ENCODE results near the gene DARS1.
A peak's percentile ranks its signal among the peaks of the same experiment; 100 is the strongest.
"Not testable (repeated sequence)": the region's sequence is repeated elsewhere in the genome, so short reads cannot be mapped to it uniquely, and the experiment has no call there.

Gene DARS1

GRCh38 chr2:135960656-135961551 is 24.5 kb downstream of the DARS1 start:
- Histone ChIP-seq H3K79me2 (ENCODE audit: control insufficient read depth, insufficient read depth, low read length, unreplicated experiment) (peaks cover 42% of the 10 kb centered on the region), H3K4me3 (ENCODE audit: low read depth, low read length) (no peak overlapping the region), H3K27me3 (ENCODE audit: insufficient read depth, low read length) (no peaks in the 10 kb centered on the region), H3K4me1 (ENCODE audit: control insufficient read depth, insufficient read depth, low read length, unreplicated experiment) (no peaks in the 10 kb centered on the region), H3K36me3 (ENCODE audit: insufficient read depth, low read length) (peaks cover 28% of the 10 kb centered on the region), H2AFZ (ENCODE audit: low read length, unreplicated experiment) (no peak overlapping the region), H3K27ac (ENCODE audit: low read depth, low read length) (no peak overlapping the region; the same call in 1 of the 2 replicates)

DNA sequence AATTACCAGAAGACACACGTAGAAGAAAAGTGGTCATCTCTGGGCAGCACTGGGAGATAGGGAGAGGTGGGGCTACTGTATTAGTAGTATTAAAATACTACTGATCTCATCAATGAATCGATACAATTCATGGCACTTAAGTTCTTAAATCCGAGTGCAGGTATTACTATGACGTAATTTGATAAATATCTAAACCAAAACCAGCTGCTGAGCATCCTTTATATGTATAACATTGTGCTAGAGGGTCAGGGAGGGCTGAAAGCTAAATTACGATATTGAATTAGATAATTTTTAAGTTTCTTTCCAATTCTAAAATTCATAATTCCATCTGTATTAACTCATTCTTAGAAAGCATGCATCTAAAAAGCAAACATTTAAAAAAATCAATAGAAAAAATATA is 25.3 kb downstream of the DARS1 start:
- Histone ChIP-seq H3K27ac (ENCODE audit: low read depth, low read length) (no peak overlapping the region), H3K36me3 (ENCODE audit: insufficient read depth, low read length) (peaks cover 27% of the 10 kb centered on the region), H3K79me2 (ENCODE audit: control insufficient read depth, insufficient read depth, low read length, unreplicated experiment) (peaks cover 42% of the 10 kb centered on the region), H3K4me1 (ENCODE audit: control insufficient read depth, insufficient read depth, low read length, unreplicated experiment) (no peaks in the 10 kb centered on the region), H3K27me3 (ENCODE audit: insufficient read depth, low read length) (no peaks in the 10 kb centered on the region), H2AFZ (ENCODE audit: low read length, unreplicated experiment) (no peak overlapping the region), H3K4me3 (ENCODE audit: low read depth, low read length) (no peak overlapping the region)

DNA sequence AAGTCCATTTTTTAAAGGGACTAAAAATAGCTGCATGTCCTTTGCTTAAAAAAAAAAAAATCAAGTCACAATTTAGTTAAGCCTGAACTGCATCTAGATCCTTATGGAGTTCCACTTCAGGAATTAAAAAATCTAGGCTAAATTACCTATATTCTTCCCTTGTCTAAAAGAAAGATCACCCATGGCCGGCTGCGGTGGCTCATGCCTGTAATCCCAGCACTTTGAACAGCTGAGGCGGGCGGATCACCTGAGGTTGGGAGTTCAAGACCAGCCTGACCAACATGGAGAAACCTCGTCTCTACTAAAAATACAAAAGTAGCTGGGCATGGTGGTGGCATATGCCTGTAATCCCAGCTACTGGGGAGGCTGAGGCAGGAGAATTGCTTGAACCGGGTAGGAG is 26.5 kb downstream of the DARS1 start:
- H3K27ac ChIP-seq (ENCODE audit: low read depth, low read length); H3K27me3 ChIP-seq (ENCODE audit: insufficient read depth, low read length); H2AFZ ChIP-seq (ENCODE audit: low read length, unreplicated experiment); H3K4me1 ChIP-seq (ENCODE audit: control insufficient read depth, insufficient read depth, low read length, unreplicated experiment); H3K4me3 ChIP-seq (ENCODE audit: low read depth, low read length): not testable (repeated sequence)
- Histone ChIP-seq H3K79me2 (ENCODE audit: control insufficient read depth, insufficient read depth, low read length, unreplicated experiment) (peaks cover 46% of the 10 kb centered on the region), H3K36me3 (ENCODE audit: insufficient read depth, low read length) (peaks cover 28% of the 10 kb centered on the region)

DNA sequence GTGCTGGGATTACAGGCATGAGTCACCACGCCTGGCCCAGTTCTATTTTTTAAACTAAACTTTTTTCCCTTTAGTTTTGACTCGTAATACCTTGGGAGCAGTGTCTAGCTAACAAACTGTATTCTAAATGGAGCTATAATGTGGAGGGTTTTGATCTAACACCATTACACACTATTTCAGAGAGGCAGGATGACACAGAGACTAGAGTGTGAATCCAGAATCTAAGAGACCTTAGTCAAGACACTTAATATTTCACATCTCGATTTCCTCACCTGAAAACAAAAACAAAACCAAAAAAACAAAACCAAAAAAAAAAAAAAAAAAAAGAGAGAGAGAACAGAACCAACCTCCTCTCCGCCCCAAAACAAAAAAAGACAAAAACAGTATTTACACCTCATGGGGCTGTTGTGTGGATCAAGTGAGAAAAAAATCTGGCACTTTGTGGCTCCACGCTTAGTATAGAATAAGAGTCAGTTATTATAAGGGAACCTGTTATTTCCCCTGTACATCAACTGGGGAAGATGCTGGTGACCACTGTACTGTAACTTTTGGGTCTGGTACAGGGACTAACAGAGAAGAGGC is 31.3 kb downstream of the DARS1 start:
- Histone ChIP-seq H3K4me3 (ENCODE audit: low read depth, low read length) (no peak overlapping the region), H3K36me3 (ENCODE audit: insufficient read depth, low read length) (peaks cover 34% of the 10 kb centered on the region), H3K79me2 (ENCODE audit: control insufficient read depth, insufficient read depth, low read length, unreplicated experiment) (peaks cover 60% of the 10 kb centered on the region), H2AFZ (ENCODE audit: low read length, unreplicated experiment) (no peak overlapping the region), H3K4me1 (ENCODE audit: control insufficient read depth, insufficient read depth, low read length, unreplicated experiment) (peaks cover 22% of the 10 kb centered on the region), H3K27ac (ENCODE audit: low read depth, low read length) (no peak overlapping the region), H3K27me3 (ENCODE audit: insufficient read depth, low read length) (no peaks in the 10 kb centered on the region)

GRCh38 chr2:135952891-135953290 is 32.5 kb downstream of the DARS1 start:
- peaks cover 25% of the 10 kb centered on the region for H3K36me3 ChIP-seq (ENCODE audit: insufficient read depth, low read length)
- peaks cover 54% of the 10 kb centered on the region for H3K79me2 ChIP-seq (ENCODE audit: control insufficient read depth, insufficient read depth, low read length, unreplicated experiment)

DNA sequence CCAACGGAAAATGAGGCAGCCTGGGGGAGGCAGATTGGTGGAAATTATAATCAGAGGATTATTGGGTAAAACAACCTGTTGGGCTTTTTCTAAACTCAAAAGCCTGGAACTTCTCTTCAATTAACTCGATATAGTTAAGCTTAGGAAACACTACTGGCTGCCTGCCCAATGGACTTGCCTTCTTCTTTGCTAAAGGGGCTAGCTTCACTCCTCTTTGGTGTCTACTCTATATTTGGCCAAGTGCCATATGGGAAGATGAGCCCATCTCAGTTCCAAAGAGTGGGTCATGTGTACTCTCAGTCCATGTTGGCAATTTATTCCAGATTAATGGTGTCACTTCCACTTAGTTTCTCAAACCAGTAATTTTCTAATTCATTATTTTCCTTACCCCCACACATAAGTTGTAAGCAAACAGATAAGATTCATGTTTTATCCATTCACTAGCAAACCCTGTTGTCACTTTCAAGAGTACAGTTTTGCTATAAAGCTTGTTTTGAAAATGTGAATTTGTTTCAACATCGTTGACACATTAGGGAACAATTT is 34.3 kb downstream of the DARS1 start:
- Histone ChIP-seq H3K27ac (ENCODE audit: low read depth, low read length) (peak overlapping the region; percentile 80; the same call in 1 of the 2 replicates), H3K27me3 (ENCODE audit: insufficient read depth, low read length) (no peaks in the 10 kb centered on the region), H3K79me2 (ENCODE audit: control insufficient read depth, insufficient read depth, low read length, unreplicated experiment) (peaks cover 65% of the 10 kb centered on the region), H3K4me1 (ENCODE audit: control insufficient read depth, insufficient read depth, low read length, unreplicated experiment) (peaks cover 37% of the 10 kb centered on the region), H2AFZ (ENCODE audit: low read length, unreplicated experiment) (no peak overlapping the region), H3K36me3 (ENCODE audit: insufficient read depth, low read length) (peaks cover 25% of the 10 kb centered on the region), H3K4me3 (ENCODE audit: low read depth, low read length) (no peak overlapping the region)

More at GRCh38 chr2:135952891-135953290, 32.5 kb downstream of the DARS1 start:
- Histone ChIP-seq H3K4me3 (ENCODE audit: low read depth, low read length) (no peak overlapping the region), H2AFZ (ENCODE audit: low read length, unreplicated experiment) (no peak overlapping the region), H3K27ac (ENCODE audit: low read depth, low read length) (no peak overlapping the region), H3K27me3 (ENCODE audit: insufficient read depth, low read length) (no peaks in the 10 kb centered on the region), H3K4me1 (ENCODE audit: control insufficient read depth, insufficient read depth, low read length, unreplicated experiment) (peaks cover 32% of the 10 kb centered on the region)

DNA sequence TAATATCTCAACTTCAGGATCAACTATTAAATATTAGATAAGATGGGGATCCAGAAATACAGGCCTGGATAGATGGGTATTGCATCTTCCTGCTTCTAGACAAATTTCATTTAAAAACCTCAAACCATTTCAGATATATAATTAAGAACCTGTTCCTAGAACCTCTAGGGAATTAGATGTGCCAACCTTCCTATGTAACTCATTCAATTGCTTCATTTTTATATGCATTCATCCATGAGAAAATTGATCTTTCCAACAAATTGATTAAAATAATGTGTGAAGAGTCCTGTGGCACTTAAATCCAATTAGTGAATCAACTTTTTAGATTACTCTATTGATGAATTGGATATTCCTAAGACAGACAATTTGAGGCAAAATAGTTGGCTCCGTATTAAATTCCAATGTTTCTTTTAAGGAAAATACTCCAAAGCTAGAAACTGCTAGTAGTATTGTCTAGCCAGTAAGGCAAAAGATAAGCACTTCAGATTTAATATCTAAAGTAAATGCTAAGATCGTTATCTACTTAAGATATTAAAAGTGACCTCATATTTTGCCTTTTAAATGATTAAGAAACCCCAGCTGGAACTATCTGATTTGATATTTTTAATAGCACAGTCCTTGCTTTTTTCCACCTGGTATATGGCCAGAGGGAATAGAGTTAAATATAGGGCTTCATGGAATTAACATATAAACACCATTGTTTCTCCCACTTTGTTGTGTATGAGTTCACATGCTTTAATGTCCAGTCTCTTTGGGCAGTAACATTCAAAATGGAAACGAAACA is 35.8 kb downstream of the DARS1 start:
- no peak overlapping the region for H3K4me3 ChIP-seq (ENCODE audit: low read depth, low read length)
- no peak overlapping the region for H2AFZ ChIP-seq (ENCODE audit: low read length, unreplicated experiment)
- peak overlapping the region; percentile 80 for H3K27ac ChIP-seq (ENCODE audit: low read depth, low read length)
- H3K27me3 ChIP-seq (ENCODE audit: insufficient read depth, low read length), result no peaks in the 10 kb centered on the region
- H3K4me1 ChIP-seq (ENCODE audit: control insufficient read depth, insufficient read depth, low read length, unreplicated experiment), result peaks cover 37% of the 10 kb centered on the region
- H3K36me3 ChIP-seq (ENCODE audit: insufficient read depth, low read length), result peaks cover 22% of the 10 kb centered on the region
- H3K79me2 ChIP-seq (ENCODE audit: control insufficient read depth, insufficient read depth, low read length, unreplicated experiment), result peaks cover 65% of the 10 kb centered on the region

DNA sequence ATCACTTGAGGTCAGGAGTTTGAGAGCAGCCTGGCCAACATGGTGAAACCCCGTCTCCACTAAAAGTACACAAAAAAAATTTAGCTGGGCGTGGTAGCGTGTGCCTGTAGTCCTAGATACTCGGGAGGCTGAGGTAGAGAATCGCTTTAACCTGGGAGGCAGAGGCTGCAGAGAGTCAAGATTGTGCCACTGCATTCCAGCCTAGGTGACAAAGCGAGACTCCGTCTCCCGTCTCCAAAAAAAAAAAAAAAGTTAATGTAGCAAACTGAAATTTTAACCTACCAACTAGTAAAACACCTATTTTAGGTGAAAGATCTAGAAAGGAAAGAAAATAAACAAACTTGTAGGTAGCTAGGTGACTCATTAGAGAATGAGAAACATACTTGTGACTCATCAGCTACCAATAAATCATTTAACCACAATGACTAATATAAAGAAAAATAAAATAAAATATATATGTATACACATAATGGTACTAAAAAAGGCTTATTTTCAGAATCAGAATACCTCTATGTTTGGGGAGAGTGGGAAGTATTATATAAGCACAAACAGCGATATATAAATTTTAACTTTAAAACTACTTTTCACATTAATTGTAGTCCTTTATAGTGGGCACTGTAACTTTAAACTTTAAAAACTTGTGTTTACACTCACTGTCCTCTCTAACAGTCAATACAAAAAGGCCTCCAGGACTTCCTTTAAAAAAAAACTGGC is 36.6 kb downstream of the DARS1 start:
- no peak overlapping the region for H2AFZ ChIP-seq (ENCODE audit: low read length, unreplicated experiment)
- no peaks in the 10 kb centered on the region for H3K27me3 ChIP-seq (ENCODE audit: insufficient read depth, low read length)
- H3K79me2 ChIP-seq (ENCODE audit: control insufficient read depth, insufficient read depth, low read length, unreplicated experiment), result peaks cover 64% of the 10 kb centered on the region
- peak overlapping the region; percentile 33; the same call in 1 of the 2 replicates for H3K4me3 ChIP-seq (ENCODE audit: low read depth, low read length)
- peaks cover 24% of the 10 kb centered on the region for H3K36me3 ChIP-seq (ENCODE audit: insufficient read depth, low read length)
- peaks cover 37% of the 10 kb centered on the region for H3K4me1 ChIP-seq (ENCODE audit: control insufficient read depth, insufficient read depth, low read length, unreplicated experiment)
- H3K27ac ChIP-seq (ENCODE audit: low read depth, low read length), result peak overlapping the region; percentile 80

DNA sequence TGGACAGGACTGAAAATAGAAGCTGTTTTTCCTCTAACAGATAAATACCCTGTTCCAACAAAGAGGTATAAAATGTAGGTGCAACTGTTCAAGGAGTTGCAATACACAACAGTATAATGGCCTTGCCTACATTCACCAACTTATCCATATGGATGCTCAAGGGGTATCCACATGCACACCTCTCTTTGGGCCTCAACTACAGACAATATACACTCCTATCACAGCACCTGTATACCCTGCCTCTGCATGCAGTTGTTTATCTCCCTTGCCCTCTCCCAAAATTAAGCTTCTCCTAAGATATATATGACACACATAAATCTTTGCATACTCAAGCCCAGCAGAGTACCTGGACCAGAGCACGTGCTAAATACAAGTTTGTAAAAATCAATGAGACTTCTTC is 37.3 kb downstream of the DARS1 start:
- Histone ChIP-seq H2AFZ (ENCODE audit: low read length, unreplicated experiment) (no peak overlapping the region), H3K27me3 (ENCODE audit: insufficient read depth, low read length) (no peaks in the 10 kb centered on the region), H3K27ac (ENCODE audit: low read depth, low read length) (peak overlapping the region; percentile 80), H3K36me3 (ENCODE audit: insufficient read depth, low read length) (peaks cover 25% of the 10 kb centered on the region), H3K4me1 (ENCODE audit: control insufficient read depth, insufficient read depth, low read length, unreplicated experiment) (peaks cover 37% of the 10 kb centered on the region), H3K4me3 (ENCODE audit: low read depth, low read length) (peak overlapping the region; percentile 33; the same call in 1 of the 2 replicates), H3K79me2 (ENCODE audit: control insufficient read depth, insufficient read depth, low read length, unreplicated experiment) (peaks cover 68% of the 10 kb centered on the region)

GRCh38 chr2:135947483-135947882 is 37.9 kb downstream of the DARS1 start:
- Histone ChIP-seq H2AFZ (ENCODE audit: low read length, unreplicated experiment) (no peak overlapping the region), H3K79me2 (ENCODE audit: control insufficient read depth, insufficient read depth, low read length, unreplicated experiment) (peaks cover 68% of the 10 kb centered on the region), H3K4me1 (ENCODE audit: control insufficient read depth, insufficient read depth, low read length, unreplicated experiment) (peaks cover 37% of the 10 kb centered on the region), H3K27me3 (ENCODE audit: insufficient read depth, low read length) (no peaks in the 10 kb centered on the region), H3K36me3 (ENCODE audit: insufficient read depth, low read length) (peaks cover 25% of the 10 kb centered on the region), H3K27ac (ENCODE audit: low read depth, low read length) (no peak overlapping the region), H3K4me3 (ENCODE audit: low read depth, low read length) (no peak overlapping the region)

Data from ACC112 (cell line).